Suppressor macrophage treated with lipopolysaccharide for 1 hour (primary cell): ENCODE measurements around the gene BRCC3.
"Not testable (repeated sequence)": the region's sequence is repeated elsewhere in the genome, so short reads cannot be mapped to it uniquely, and the experiment has no call there.

ENCODE experiments used
- DNase-seq, 3 donors: peaks; one replicate each; pipeline ENCODE4 v3.0.0-alpha.2; 2020 to 2022

BRCC3 gene

DNA sequence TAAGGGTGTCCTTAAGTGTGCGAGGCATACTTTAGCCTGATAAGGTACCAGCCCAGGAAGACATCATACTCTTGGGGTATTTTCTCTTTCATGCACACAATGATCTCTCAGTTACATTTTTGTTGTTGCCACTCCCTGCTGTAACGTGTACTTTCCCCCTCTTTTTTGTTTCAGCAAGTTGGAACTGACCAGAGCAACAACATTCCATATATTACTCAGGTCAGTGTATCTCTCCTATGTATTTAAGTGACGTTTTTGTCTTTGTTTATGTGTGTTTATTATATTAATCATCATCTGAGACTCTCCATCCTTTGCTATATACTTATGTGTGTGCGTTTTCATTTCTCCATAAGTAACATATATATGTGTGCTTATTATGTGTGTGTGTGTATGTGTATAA, 73.6 kb downstream of the BRCC3 start:
- no peak for DNase-seq

GRCh38 chrX:155147612-155148011, 76.3 kb downstream of the BRCC3 start:
- DNase-seq, result not testable (repeated sequence)

DNA sequence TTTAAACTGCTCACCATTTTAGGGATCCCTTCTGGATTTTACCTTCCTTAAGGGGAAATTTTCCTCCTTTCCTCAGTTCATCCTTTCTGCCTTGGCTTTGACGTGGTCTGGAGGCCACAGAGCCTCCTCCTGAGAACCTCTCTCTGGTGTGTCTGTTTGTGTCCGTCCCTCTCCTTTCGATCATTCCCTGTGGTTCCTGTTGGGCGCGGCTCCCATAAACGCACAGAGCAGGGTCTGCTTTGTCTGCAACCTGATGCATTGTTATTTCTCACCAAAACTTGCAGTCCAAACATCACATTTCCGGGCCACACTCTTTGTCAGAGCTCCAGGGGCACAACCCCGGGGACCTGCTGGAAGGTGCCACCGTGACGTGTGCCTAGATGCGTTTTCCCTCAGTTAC, 76.9 kb downstream of the BRCC3 start:
- DNase-seq, result not testable (repeated sequence)

DNA sequence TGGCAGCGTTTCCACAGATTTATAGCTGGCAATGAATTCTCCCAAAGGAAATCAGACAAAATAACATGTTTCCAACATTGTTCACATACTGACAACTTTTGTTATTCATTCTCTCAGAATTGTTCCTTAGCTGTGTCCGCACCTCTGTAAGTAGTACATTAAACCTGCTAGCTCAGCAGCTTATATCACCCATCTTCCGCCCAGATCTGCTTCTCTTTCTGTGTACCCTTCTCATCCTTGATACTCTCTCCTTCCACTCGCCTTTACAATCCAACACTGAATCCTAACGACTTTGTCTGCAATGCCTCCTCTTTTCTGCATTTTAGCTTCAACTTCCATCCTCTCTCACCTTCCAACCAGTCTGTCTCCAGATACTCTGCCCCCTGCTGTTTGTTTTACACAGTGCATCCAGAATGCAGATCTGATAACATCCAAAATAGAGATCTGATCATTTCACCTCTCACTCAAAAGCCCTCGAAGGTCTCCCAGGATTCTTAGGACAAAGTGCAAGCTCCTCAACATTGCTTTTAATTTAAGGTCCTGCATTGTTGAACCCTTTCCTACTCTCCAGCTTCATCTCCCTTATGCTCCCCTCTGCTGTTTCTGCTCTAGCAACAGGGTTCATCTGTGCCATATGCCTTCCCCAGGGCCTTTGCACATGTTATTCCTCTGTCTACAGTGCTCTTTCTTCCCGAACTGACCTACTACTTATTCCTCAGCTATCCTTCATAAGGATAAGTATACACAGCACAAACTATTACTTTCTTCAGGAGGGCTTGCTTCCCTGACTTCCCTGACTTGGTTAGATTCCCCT, 77.6 kb downstream of the BRCC3 start:
- peak; percentile 21 to 41 (median 32) for DNase-seq

DNA sequence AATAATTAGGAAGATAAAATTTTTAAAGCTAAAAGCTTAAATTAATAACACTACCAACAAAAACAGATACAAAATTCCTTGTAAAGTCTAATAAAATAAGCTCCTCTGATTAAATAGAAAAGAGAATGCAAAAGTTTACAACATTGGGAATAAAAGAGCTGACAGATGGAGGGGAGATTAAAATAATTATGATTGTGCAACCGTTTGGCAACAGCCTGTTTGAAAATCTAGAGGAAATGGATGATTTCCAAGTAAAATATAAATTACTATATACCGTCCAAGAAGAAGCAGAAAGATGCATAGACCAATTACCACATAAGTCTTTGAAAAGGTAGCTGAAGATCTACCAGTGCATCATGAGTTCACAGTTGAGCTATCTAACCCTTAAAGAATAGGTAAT, 98.6 kb downstream of the BRCC3 start:
- no peak for DNase-seq
